GM21723 (cell line): ENCODE results near the gene DOCK4.

Experiments used
- ATAC-seq: cut with Tn5 transposase; IDR thresholded peaks from one replicate; pipeline ENCODE4 v1.9.1; 2021; ENCODE audit warnings: mild to moderate bottlenecking, moderate library complexity; ENCODE audit not compliant: unreplicated experiment

The DOCK4 gene

GRCh38 chr7:111872450-111873325 lies 333.5 kb downstream of the DOCK4 start:
- ATAC-seq, result no peak

- no peak for ATAC-seq
Measured at GRCh38 chr7:111871283-111871682, 334.9 kb downstream of the DOCK4 start.

DNA sequence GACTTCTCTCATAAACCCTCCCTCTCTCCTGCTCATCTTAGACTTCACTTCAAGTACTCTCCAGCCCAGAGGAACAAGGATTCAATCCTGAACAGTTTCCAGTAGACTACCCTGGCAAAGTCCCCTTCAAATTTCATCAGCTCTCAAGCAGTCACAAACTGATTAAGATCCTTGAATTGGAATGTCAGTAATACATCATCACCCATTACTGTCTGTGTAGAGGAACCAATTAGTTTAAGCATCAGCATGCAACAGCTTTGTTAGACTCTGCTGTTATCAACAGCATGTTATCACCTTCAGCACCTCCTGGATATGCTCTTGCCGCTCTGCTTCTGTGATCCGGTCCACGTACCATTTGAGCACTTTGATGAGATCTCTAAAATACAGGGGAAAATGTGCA lies 336.9 kb downstream of the DOCK4 start:
- no peak for ATAC-seq

DNA sequence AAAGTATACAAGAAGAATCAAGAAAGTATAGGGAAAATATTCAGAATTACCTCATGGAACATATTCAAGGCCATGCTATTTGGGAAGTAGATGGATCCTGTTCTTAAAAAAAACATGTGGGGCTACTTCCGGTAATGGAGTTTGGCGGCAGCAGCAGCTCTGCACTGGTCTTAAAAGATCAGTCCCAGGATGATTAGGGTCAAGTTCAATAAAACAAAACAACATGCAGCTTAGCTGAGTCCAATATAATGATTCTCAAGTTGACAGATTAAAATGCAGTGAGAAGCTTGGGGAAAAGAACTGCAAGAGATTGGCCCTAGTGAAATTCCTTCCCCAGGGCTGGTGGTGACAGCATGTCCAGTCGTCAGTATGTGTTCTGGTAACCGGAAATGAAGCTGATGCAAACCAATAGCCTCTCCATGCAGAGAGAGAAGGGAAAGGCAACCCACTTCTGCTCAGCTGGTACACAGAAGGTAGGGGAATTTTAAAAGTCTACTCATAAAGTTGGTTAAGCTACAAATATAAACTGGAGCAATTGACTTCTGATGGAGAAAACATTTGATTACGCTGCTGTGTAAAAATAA lies 338.8 kb downstream of the DOCK4 start:
- no peak for ATAC-seq

DNA sequence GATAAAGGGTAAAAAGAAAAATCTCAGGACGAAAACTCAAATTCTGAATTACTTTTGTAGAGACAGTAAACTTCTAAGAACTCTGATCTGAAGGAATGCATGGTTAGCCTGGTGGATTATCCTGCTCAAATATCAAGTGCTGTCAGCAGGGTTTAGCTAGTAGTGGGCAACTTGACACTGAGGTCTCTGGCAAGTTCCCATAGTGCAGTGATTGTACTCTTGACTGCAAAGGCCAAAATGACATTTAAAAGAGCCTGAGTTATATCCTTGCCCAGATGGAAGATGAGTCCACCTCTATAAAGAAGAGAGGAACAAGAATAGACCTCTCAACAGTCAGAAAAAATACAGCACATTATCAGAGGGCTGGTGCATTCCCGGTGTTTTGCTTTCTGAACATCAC lies 339.4 kb downstream of the DOCK4 start:
- ATAC-seq, result no peak

GRCh38 chr7:111865430-111865829 lies 340.8 kb downstream of the DOCK4 start:
- ATAC-seq, result no peak

- no peak for ATAC-seq
Measured at GRCh38 chr7:111864291-111864976, 341.8 kb downstream of the DOCK4 start.

- ATAC-seq, result no peak
Measured at GRCh38 chr7:111863269-111863668, 342.9 kb downstream of the DOCK4 start.

- no peak for ATAC-seq
Measured at GRCh38 chr7:111860248-111860647, 346.0 kb downstream of the DOCK4 start.

DNA sequence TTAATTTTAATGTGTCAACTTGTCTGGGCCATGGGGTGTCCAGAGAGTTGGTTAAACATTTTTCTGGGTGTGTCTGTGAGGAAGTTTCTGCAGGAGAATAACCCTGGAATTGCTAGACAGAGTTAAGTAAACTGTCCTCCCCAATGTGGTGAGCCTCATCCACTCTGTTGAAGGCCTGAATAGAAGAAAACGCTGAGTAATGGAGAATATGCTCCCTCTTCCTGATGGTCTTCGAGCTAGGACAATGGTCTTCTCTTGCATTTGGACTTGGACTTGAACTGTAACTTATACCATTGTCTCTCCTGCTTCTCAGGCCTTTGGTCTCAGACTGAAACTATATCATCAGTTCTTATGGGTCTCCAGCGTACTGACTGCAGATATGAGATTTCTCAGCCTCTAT lies 347.9 kb downstream of the DOCK4 start:
- no peak for ATAC-seq

DNA sequence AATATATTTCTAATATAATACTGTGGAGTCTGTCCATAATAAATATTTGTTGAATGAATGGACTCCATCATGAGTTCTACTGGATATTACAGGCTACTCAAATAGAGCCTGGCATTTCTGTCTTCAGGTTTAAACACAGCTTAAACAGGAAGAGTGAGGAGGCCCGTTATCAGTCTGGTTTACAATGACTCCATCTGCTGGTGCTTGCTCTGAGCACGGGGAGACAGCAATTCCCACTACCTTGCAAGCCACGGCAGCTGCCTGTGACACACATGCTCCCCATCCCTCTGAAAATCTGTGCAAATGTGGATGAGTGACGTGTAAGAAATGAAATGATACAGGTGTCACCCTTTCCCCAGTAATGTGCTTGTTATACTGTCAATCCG lies 350.4 kb downstream of the DOCK4 start:
- ATAC-seq, result no peak

DNA sequence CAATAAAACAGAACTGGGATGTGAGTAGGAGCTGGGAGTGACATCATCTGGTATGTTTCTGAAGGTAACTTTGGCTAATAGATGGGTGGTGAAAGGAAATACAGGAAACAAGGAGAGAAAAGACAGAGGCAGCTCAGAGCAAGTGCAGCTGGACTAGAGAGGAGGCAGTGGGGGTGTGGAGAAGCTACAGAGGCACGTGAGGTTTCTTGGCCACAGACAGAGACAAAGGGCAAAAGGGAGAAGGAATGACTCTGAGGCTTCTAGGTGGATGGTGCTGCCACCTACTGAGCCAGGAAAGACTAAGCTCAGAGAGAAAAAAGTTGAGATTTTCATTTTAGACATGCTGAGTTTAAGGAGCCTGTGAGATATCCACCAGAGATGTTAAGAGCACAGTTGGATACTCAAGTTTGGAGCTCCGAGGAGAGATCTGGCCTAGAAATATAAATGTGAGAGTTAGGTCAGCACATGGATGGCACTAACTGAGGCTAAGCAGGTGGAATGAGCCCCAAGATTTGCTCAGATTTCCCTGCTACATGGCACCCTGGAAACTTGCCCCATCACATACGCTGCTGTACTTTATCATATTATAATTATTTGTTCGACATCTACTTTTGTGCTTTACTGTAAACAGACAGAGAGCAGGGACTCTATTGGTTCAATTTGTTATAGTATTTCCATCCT lies 350.9 kb downstream of the DOCK4 start:
- peak; percentile 82 for ATAC-seq

GRCh38 chr7:111853201-111853990 lies 352.8 kb downstream of the DOCK4 start:
- no peak for ATAC-seq

DNA sequence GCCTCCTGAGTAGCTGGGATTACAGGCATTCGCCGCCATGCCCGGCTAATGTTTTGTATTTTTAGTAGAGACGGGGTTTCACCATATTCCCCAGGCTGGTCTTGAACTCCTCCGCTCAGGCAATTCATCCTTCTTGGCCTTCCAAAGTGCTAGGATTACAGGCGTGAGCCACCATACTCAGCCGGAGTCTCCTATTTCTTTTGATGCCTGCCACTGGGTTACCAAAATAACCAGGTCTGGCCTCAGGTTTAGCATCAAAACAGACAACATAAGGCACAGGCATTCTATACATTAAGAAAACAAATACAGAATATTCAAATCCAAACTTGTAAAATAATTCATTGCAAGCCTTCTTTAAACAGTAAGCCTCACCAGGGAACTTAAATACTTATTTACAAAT lies 354.1 kb downstream of the DOCK4 start:
- ATAC-seq, result no peak

DNA sequence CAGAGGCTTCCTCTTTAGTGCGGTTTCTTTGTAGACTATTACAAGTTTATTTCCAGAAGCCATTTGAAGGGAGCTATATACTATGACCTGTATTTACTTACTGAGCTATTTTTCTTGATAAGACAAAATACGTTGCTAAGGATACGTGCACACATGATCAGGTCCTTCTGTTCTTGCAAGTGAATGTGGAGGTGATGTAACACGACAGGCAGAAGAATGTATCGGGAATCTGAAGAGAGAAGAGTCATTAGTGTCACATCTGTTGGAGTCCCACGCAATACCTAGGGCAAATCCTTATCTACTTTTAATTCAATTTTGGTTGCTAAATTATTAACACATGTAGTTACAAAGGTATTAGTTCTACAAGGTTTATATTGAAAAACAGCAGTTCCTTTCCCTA lies 359.3 kb downstream of the DOCK4 start:
- ATAC-seq, result no peak

- ATAC-seq, result no peak
Measured at GRCh38 chr7:111845853-111846252, 360.3 kb downstream of the DOCK4 start.

GRCh38 chr7:111844904-111845671 lies 361.1 kb downstream of the DOCK4 start:
- ATAC-seq, result no peak

- no peak for ATAC-seq
Measured at GRCh38 chr7:111842491-111842890, 363.7 kb downstream of the DOCK4 start.

DNA sequence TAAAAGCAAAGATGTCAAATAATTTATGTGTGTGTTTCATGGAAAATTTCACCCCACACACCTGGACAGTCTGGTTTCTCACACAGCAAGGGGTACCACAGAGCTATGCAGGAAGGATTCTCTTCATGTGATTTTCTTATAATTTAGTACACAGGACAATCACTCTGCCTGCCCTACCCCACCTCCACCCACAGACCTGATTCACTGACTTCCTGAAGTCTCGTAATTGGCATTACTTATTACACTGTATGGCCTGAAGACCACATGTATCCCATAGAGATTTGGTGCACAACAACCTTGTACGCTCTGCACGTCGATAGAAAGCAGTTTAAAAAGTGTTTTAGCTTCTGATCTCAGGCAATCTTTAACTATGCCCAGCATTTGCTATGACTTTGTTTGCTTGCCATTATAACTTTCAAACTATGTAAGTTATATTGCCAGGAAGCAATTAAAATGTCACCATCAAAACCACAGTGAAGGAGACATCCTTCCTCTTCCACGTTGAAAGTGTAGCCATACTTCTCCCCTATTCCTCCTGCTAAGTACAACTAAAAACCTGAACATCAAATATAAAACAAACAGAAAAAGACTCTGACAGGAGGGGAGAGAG lies 364.5 kb downstream of the DOCK4 start:
- ATAC-seq, result no peak
